Inflammatory macrophage treated with lipopolysaccharide for 4 hours (primary cell): ENCODE results near the gene CPS1.
A peak's percentile ranks its signal among the peaks of the same experiment; 100 is the strongest.

ENCODE experiments used
- DNase-seq: peaks from one replicate; pipeline ENCODE4 v3.0.0-alpha.2; 2020

Gene CPS1

DNA sequence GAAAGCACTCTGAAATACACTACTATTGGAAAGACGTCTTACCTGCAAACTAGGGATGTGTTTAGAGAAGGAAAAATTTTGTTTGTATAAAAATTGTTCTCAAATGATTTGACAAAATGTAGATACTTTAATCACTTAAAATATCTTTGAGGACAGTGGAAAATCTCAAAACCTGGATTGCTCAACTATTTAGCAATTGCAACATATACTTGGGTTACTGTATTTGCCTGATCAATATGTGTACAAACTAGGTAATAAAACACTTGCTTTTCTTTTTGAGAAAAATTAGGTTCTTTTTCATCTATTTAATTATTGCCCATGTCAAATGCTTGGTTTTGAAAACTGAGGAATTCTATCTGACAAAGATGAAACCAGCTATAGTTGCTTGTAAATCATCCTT, 60.9 kb downstream of the CPS1 start:
- DNase-seq = no peak

DNA sequence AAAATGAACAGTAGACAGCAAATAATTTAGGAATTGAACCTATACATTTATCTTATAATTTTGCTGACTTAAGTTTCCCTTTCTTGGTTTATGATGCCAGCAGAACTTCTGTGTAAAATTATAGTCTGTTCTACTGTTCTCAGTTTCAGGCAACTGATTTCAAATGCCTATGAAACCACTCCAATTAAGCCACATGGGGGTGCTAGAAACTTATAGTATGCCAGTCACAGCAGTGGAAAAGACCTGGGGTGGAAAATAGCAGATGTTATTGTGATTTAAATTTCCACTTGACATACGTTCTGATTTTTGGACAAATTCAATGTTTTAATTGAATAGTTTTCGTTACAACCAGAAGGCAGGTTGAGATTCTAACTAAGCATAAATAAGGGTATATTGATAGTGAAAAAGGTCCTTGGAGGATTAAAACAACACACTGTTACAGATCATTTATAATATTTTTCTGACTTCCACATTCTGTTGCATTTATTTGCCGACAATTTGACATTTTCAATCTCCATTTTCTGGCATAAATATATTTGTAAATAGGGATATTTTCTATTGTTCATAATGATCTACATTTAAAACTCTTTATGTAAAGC, 61.4 kb downstream of the CPS1 start:
- DNase-seq = peak; percentile 19

DNA sequence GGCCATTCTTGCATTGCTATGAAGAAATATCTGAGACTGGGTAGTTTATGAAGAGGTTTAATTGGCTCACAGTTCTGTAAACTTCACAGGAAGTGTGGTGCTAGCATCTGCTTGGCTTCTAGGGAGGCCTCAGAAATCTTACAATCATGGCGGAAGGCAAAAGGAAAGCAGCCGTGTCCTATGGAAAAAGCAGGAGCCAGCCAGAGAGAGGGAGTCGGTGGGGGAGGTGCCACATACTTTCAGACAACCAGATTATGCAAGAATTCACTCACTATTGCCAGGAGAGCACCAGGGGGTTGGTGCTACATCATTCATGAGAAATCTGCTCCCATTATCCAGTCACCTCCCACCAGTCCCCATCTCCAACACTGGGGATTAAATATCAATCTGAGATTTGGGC, 64.1 kb downstream of the CPS1 start:
- DNase-seq = no peak

DNA sequence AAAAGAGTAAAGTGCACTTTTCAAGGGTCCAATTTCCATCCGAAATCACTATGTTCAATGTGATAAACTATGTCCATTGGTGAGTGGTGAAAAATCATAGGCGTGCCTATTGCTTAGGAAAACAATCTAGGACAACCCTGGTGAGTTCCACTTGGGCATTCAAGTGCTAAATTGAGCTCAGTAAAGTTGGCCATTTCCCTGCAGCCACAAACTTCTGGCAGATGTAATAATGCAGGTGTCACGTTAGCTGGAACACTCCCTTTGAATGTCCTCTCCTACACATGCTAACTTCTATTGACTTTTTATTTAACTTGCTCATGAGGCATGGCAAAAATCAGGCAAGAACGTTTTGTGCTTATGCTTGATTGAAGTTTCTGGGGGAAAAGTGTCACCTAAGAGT, 67.1 kb downstream of the CPS1 start:
- no peak for DNase-seq

DNA sequence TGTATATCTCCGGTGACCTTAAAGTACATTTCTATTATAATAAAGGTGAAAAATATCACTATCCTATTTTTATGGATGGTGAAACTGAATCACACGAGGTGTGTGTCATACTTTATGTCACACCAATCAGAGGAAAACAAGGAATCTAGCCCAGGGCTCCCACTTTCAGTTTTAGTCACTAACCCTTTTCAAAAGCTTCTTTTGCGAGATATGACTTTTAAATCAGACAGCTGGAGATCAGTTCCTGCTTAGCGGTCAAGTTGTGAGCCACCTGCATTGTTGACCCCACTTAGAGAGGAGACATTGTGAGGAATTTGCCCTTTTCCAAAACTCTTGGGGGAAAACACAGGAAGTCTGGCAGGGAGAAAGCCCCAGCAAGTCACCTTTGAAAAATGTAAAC, 70.5 kb downstream of the CPS1 start:
- DNase-seq = no peak

DNA sequence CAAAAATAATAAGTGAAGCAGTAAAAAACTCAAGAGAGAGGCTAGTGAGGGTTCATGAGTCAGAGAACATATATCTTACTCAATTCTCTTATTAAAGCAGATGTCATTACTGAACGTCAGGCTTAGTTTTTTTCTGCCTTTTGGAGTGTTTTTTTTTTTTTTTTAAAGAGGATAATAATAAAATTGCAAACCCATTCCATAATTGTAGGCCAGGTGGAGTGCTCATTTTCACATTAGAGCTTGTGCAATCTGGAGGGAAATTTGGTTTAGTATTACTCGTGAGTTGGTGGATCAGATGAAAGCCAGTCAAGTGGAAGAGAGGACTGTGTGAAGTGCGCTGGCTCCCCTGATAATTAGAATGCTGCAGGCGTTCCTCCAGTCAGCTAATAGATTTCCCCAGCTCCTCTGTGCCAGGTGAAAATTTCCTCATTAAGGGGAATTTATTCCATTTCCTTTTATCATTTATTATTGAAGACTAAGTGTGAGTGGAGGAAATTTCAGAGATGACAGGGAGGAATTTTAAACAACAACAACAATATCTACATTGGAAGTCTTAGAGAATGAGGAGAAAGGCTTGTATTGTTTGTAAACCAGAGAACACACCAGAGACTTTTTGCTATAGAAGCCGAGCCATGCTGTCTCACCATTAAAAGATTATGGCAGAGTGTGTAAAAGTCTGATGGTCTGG, 74.6 kb downstream of the CPS1 start:
- no peak for DNase-seq

DNA sequence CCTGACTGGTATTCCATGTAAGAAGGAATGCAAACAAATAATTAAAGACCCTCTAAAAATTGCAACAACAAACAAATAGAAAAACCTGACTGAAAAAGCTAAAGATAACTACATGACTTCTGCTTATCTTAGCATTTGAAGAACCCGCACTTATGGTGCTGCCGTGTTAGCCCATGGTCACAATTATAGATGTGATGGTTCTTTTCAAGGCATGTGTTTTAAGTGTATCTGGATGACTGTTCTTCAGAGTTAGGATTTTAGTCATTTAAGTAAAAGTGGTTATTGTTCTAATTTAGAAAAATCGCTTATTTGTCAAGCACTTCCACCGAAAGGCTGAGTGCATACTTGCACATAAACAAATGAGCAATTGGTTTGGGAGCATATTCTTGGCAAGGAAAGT, 77.3 kb downstream of the CPS1 start:
- no peak for DNase-seq

DNA sequence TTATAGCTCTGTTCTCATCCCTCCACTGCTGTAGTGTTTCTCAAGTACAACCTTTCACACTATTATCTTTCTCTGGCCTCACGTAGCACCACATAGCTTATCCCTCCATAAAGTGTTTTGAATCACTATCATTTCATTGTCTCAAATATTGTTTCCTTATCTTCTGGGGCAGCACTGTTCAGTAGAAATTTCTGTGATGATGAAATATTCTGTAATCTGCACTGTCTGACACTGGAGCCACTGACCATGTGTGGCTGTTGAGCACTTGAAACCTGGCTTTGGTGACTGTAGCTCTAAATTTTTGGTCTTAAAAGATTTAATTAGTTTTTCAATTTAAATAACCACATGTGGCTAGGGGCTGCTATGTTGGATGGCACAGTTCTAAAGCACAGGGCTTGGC, 78.9 kb downstream of the CPS1 start:
- DNase-seq = no peak

DNA sequence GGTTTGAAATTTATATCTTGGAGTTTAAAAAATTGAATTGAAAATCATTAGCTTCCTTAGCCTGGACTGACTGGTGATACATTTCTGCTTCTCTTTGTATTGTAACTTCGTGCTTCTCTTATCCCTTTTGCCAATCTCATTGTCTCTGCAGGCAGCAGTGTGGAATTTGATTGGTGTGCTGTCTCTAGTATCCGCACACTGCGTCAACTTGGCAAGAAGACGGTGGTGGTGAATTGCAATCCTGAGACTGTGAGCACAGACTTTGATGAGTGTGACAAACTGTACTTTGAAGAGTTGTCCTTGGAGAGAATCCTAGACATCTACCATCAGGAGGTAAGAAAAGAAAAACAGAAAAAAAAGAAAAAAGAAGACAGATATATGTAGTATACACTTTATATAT, 85.9 kb downstream of the CPS1 start:
- DNase-seq = no peak

DNA sequence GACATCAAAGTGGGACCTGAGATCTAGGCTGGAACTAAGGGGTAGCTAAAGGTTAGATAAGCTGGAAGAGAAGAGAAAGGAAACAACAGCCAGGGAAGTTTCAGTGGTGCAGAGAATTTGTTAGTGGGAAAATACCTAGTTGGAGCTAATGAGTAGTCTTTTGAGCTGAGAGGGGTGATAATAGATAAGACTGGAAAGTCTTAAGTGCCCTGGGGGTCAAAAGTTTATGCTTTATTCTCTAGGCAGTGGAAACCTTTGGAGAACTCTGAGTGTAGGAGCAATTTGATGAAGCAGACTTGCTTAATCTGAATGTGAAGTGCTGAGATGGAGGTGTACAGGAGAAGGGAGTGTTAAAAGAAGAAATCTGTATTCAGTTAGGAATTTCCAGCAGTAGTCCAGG, 90.8 kb downstream of the CPS1 start:
- DNase-seq = no peak

DNA sequence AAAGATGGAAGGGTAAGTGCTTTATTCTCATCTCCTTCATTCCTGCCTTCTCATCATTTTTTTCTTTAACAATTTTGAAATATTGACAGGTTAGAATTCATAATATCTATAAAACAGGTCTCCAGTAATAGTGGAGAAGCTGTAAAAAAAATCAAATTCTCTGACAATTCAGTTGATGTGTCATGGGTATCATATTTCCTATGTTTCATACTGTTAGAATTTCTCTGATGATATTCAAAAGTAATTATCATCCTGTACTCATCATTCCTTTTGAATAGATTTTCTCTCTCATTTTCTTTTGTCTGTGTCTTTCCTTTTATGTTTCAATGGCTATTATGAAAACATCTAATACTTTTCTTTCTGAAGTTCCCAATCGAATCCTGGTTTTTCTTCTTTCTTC, 97.7 kb downstream of the CPS1 start:
- no peak for DNase-seq

DNA sequence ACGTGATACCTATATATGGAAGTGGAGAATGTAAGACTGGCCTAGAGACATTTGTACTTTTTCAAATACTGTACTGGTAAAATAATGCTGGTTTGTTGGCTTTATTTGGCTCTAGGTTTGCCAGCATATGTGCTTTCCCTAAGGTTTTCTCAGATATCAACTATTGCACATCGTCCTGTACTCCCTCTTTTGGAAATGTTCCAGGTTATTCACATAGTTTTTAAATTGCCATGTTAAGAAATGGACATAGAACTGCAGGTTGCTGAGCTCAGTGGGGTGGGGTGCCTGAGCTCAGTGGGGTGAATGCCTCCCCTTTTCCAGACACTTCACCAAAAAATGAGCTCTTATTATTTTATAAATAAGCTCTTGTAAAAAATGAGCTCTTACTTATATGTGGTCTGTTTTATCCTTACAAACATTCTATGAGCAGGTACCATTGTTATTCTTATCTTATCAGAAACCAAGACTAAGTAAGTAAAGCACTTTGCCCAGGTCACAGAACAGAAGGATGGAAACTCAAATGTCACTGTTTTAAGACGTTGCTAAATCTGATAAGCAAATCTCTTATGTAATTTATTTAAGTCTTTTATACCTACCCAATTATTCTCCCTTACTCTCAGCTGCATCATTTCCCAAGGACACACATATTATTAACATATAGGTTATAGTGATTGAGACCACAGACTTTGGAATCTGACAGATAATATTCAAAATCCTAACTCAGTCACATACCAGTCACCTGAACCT, 99.0 kb downstream of the CPS1 start:
- DNase-seq = no peak

DNA sequence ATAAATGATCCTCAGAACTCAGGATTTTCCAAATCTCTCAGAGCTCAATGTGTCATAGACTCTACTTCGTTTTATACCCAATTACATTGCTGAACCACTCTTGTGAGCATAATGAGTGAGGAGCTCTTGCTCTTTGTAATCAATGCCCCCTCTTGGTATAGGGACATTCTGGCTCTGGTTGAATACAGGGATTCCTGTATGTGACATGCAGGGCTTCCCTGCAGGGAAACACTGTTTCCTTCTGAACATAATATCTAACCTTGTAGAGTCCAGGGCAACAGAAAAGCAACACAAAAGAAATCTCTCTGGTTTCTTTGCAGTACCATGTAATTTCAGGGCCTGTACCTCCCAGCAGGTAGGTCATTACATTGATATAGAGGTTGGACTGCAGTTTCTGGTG, 101.5 kb downstream of the CPS1 start:
- DNase-seq = no peak

DNA sequence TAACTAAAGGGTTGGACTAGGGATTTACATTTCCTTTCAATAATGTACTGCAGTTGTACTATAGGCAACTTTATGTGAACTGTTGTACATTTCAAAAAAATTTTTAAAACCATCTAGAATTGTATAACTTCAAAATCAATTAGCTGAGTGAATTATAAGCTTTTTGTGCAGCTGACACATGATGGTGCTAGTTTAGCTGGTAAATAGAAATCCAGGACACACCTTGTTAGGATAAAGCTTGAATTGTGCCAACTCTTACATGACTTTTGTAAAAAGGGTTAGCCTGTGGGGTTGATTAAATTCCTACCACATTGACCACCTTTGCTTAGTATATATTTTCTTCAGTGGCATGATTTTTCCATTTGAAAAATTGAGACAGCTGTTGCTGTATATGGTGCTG, 104.4 kb downstream of the CPS1 start:
- no peak for DNase-seq

DNA sequence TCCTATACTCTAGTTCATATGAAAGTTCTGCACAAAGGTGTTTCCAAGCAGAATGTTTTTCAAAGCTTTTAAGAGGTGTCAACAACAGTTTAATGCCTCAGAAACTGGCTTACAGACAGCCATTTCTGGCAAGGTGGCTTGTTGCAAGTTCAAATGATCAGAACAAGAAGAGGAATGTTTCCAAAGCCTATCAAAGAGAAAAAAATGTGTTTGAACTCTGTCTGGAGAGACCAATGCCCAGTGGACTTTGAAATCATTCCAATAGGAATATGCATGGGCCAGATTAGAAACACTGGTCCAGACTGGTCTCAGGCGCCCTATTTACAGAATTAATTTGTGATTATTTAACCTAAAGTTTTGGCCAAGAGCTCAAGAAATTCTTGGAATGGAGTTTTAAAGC, 106.2 kb downstream of the CPS1 start:
- no peak for DNase-seq

DNA sequence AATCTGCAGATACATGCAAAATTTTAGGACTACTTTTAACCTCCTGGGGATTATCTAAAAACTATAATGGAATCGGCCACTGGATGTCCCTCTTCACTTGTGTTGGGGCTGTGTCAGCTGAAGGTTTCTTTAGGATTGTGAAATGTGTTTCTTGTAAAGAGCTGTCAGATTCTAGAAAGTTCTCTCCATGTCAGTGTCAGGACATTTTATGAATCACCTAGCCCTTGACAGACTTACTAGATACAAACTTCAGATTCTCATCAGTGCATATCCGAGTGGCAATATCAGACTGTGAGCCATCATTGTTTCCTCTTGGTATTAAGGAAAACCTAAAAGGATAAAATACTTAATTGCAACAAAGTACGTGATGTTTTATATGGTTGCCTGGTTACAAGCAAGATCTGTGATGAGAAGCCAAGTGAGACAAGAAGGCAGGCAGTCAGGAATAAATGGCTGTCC, 107.3 kb downstream of the CPS1 start:
- DNase-seq = no peak

DNA sequence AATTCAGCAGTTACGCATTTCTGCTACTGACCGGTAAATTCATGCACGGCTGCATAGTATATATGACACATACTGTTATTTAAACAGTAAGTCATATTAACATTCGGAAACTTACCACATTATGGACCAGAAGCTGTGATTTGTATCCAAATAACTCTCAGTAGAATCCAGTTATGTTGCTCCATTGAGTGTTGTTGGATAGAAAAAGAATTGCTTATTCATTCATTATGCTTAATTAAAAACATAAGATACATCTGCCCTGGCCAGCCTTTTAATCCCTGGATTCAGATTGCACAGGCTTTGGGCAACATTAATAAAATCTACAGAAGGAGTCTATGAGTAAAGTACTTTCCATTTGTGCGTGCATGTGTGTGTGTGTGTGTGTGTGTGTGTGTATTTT, 111.3 kb downstream of the CPS1 start:
- no peak for DNase-seq

DNA sequence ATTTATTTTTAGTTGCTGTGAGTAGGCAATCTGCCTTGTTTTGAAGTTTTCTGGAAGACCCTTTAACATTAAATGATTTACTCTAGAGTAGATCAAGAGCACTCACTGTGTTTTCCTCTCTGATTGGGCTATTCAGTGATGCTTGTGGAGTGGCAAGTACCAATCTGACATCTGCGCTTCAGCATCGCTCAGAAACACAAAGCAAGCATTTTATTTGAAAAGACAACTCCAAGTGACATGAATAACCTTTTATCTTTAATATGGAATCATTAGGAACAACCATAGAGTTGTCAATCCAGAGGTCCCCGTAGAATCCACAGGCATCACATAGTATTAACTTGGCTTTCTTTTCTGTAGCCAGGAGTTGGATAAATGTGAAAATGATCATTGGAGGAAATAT, 114.7 kb downstream of the CPS1 start:
- no peak for DNase-seq

DNA sequence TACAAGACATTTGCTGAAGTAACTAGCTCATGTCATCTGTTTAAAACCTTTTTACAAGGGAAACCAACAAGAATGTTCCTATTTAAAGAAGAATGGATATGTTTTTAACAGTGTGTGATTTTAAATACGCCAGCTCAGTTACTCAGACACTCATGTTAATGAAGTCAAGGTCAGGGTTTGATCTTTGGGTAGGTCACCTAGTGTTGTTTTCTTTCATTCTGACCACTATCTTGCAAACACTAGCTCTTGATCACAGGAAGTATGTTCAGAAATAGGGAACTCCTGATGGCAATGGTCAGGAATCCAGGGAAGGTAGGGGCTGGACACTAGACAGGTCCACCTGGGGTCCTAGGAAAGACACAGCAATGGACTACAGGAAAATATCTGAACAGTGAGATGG, 116.7 kb downstream of the CPS1 start:
- no peak for DNase-seq

DNA sequence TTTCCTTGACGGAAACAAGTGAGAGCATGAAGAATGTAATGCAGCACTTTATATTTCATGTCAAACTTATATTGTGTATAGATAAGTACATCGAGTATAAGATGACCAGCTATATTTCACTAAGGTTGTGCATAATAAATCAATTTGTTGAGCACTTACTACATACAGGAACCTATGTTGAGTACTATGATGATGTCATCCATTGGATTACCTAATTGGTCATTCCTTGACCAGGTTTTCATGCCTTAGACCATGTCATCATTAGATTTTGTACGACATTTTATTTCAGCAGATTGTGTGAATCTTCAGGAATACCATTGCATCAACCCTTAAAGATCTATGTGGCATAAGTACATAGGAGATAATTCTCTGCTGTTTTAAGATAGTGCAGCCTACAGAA, 119.7 kb downstream of the CPS1 start:
- no peak for DNase-seq

DNA sequence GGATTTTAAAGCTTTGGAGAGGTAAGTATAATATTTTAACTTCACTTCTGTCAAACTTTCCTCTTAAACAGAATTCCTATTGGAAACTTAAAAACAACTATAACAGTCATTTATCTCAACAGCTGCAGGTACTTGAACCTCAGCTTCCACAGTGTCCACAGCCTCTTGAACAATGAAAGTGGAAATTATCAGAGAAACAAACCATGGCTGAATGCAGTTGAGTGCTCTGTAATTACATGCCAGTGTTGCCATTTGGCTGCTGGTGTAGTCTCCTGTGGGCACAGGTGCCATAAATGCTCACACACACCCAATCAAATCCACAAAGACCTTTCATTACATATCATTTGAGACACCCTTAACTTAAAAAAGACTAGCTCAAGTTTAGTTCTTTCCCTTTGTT, 125.1 kb downstream of the CPS1 start:
- no peak for DNase-seq

DNA sequence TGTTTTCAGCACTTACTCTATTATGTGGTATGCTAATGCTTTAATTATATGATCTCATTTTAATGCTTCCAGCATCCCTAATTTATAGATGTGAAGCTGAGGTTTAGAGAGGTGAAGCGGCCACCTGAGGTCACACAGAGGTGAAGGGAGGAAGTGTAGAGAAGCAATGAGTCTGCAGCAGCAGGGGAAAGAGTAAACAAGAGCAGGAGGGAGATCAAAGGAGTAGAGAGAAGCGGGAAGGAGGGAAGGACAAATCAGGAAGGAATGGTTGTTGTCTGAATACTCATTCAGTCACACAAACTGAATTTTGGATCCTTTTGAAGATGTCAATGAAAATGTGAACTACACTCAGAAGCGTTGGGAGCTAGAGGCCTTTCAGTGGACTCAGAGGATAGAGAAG, 130.0 kb downstream of the CPS1 start:
- DNase-seq = no peak

DNA sequence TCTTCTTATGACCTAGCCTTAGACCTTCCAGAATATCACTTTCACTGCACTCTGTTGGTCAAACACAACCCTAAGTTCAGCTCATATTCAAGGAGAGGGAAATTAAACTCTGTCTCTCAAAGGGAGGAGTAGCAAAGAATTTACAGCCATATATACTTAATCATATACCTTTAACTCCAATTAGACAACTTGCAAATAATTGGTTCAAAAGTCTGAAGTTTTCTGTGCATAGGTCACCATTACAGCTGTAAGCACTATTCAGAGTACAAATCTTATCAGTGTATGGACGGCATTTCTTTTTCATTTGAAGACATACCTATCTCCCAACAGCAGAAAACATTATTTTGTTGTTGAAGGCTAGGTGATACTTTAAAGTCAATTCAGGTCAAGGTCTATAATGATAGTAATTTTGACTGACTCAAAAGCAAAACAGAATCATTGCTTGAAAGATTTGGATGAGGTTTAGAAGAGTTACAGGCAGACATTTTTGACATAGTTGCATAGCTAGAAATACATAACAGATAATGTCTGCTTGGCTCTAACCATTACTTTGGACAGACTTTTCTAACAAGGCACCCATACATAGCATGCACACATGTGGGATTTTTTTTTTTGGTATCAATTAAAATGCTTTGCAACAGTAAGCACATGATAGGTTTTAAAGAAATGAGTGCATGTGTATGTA, 131.5 kb downstream of the CPS1 start:
- DNase-seq = no peak

DNA sequence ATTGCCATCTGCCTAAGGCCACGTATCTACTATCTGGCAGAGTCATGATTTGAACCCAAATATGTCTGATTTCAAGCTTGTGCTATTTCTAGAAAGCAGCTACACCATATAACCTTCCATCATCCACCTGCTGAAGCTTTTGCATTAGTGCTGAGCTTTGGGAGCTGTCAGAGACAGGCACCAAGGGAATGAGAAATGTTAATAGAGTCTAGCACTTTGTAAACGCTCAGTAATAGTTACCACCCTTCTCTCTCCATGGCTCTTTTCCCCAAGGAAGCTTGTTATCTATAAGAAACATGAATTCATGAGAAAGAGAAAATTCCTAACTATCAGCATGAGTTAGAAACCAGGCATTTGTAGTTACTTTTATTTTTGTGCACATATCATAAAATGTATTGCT, 151.5 kb downstream of the CPS1 start:
- no peak for DNase-seq
